Measurements from ENCODE around the gene RPLP2.
A peak's percentile ranks its signal among the peaks of the same experiment; 100 is the strongest.

RPLP2 gene

GRCh38 chr11:824292-824880 is 14.6 kb downstream of the RPLP2 start:
- DNase-seq (ENCODE audit: low read depth): no peak

DNA sequence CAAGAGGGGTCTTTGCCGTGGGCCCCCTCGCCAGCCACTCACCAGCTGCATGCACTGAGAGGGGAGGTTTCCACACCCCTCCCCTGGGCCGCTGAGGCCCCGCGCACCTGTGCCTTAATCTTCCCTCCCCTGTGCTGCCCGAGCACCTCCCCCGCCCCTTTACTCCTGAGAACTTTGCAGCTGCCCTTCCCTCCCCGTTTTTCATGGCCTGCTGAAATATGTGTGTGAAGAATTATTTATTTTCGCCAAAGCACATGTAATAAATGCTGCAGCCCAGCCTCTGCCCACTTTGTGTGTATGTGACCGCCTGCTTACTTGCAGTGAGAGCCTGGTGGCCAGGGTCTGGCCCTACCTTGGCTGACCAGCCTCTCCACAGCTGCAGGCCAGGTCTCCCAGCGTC is 15.2 kb downstream of the RPLP2 start:
- no peak for DNase-seq (ENCODE audit: low read depth)

- DNase-seq (ENCODE audit: low read depth): no peak
These were observed 15.8 kb downstream of the RPLP2 start for GRCh38 chr11:825366-826226.

- no peak for DNase-seq (ENCODE audit: low read depth)
These were observed 16.5 kb downstream of the RPLP2 start for GRCh38 chr11:826227-826621.

DNA sequence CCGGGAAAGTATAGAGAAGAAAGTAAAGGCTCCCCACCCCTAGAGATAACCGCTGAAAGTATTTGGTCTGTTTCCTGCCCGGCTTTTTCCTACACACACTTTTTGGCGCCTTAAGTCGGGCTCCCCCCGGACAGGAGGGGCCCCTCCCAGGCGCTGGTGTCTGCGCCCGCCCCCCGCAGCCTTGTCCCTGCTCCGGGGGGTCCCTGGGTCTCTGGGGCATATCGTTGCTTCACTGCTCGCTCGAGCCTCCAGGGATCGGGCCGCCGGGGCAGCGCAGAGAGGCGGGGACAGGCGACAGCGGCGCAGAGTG is 17.0 kb downstream of the RPLP2 start:
- no peak for DNase-seq (ENCODE audit: low read depth)

DNA sequence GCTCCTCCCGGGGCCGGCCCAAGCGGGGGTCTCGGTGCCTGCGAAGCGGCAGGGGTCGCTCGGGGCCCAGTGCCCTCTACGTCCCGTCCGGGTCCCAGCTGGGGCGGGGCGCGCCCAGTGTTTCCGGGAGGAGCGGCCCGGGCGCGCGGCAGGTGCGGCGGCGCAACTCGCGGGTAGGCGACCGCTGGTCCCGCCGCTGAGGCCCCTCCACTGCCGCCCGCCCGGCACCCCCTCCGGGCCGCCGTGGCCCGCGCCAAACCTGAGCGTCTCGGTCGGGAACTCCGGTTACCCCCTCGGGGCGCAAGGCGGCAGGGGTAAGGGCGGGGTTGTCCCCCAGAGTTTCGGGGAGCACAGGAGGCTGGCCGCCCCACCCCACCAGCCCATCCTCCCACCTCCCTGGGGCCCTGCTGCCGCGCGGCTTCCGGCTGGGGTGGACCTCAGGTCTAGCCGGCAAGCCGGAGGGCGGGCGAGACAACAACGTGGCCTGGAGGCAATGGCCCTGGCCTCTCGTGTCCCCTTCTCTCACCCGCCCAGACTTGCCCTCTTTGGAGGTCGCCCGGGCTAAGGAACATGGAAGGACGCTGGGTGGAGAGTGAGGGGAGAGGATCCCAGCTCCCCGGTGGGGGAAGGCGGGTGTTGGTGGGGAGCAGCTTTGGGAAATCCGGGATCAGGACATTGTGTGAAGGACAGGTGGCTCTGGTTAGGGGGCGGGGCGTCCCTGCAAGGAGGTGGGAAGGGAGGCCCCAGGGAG is 17.6 kb downstream of the RPLP2 start:
- DNase-seq (ENCODE audit: low read depth): no peak

DNA sequence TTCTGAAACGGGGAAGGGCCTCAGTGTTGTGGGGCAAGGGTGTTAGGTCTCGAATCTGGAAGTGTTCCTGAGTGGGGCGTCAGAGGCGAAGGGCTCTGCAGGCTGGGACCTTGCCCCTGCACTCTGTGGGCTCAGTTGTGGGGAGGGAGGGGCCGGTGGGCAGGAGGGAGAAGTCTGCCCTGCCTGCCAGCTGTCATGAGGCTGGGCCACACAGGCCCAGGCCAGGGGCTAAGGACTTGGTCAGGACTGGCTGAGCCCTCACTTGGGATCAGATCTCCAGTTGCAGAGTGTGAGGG is 18.1 kb downstream of the RPLP2 start, which contains the start of gene CRACR2B:
Gene CRACR2B, plus strand, starts transcription at position 23 of the 296 bp plus-strand sequence. CDS start 689 bp downstream, outside the sequence.
- DNase-seq (ENCODE audit: low read depth): no peak

- DNase-seq (ENCODE audit: low read depth): no peak
These were observed 18.9 kb downstream of the RPLP2 start for GRCh38 chr11:828506-829175.

GRCh38 chr11:829176-829846 is 19.5 kb downstream of the RPLP2 start:
- no peak for DNase-seq (ENCODE audit: low read depth)

DNA sequence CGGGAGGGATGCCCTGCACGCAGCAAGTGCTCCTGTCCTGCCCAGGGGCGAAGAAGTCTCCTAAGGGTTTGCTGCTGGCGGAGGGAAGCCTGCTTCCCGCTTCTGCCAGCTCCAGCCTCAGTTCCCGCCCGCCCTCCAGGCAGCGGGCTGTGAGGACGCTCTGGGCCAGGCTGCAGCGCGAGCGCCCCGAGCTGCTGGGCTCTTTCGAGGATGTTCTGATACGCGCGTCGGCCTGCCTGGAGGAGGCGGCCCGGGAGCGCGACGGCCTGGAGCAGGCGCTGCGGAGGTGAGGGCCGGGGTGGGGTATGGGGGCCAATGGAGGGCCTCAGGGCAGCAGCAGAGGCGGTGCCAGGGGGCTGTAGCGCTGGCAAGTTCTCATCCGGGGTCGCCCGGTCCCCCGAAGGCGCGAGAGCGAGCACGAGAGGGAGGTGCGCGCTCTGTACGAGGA is 20.1 kb downstream of the RPLP2 start:
- DNase-seq (ENCODE audit: low read depth): no peak

- peak; percentile 69 for DNase-seq (ENCODE audit: low read depth)
These were observed 20.7 kb downstream of the RPLP2 start for GRCh38 chr11:830295-831117.

DNA sequence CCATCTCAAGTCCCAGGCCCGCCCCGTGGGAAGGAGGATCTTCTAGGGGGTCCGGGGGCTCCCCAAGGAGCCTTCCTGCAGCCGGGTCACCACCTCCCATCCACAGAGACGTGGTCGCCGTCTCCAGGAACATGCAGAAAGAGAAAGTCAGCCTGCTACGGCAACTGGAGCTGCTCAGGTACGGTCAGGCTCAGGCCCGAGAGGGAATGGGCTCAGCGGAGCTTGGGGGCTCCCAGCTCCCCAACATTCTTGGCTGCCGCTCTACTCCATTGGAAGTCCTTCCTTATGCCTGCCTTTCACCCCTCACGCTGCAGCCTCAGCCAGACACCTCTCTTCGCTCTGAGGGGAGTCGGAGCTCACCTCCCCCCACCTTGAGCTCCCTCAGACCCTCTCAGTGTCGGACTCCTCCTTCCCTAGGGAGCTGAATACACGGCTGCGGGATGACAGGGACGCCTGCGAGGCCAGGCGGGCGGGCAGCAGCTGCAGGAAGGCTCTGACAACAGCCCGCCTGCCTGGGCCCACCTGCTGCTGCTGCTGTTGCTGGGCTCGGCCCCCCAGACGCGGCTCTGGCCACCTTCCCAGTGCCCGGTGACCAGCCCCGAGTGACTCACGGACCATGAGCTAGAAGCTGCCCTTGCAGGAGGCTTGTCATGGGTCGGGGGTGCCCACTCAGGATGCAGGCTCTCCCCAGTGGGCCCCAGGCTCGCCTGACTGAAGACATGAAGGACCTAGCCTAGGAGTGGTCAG is 21.5 kb downstream of the RPLP2 start:
- no peak for DNase-seq (ENCODE audit: low read depth)

GRCh38 chr11:831961-832528 is 22.3 kb downstream of the RPLP2 start:
- DNase-seq (ENCODE audit: low read depth): no peak

GRCh38 chr11:832529-833113 is 22.9 kb downstream of the RPLP2 start, which contains the start of gene CD151:
Gene CD151 (plus strand): TSS chr11:832952. CDS start chr11:836070, 3,118 bp downstream.
- DNase-seq (ENCODE audit: low read depth): peak; percentile 59

DNA sequence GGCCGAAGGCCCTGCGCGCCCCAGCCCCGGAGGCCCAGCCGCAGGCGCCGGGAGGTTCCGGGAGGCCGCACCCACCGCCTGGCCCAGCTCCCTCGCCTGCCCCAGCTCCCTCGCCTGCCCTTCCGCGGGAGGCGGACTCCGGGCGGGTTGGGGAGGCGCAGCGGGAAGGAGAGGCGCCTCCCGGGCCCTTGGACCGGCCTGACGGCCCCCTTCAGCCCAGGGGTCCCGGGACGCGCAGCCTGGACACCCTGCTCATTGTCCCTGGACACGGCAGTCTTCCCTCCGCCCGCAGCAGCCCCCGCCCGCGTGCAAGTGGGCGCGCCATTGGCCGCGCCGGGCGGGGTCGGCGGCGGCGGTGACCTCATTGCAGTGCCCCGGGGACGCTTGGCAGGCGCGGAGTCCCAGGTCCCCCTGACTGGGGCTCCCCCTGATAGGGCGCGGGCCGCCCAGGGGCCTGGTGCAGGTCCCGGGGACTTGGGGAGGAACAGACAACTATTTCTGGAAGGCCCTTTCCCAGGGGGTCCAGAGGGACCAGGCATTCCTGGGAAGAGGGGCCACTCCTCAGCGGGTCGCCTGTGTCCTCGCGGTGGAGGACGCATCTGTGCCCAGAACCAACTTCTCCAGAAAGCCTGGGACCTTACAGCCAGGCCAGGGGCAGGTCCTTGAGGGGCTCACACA is 23.5 kb downstream of the RPLP2 start:
- no peak for DNase-seq (ENCODE audit: low read depth)

GRCh38 chr11:833849-834311 is 24.1 kb downstream of the RPLP2 start:
- DNase-seq (ENCODE audit: low read depth): no peak

GRCh38 chr11:834371-835316 is 24.9 kb downstream of the RPLP2 start:
- DNase-seq (ENCODE audit: low read depth): no peak

GRCh38 chr11:836274-836673 is 26.5 kb downstream of the RPLP2 start:
- no peak for DNase-seq (ENCODE audit: low read depth)

Data from activated T-cell treated with anti-CD3 and anti-CD28 coated beads for 48 hours (primary cell).